Trophoblast cell (in vitro differentiated cells and primary cell): Measurements from ENCODE around the gene NTSR2.

Experiments
- DNase-seq, 2 donors: peaks; one replicate each; pipeline ENCODE4 v3.0.0-alpha.2; 2016
- H2AFZ ChIP-seq: 2 replicates; pipeline ENCODE4 v1.6.1; 2013; ENCODE audit warnings: low read length, moderate library complexity, mild to moderate bottlenecking; ENCODE audit not compliant: insufficient read depth, poor library complexity
- H2AK5ac ChIP-seq: 2 replicates; pipeline ENCODE4 v1.6.1; 2013; ENCODE audit warnings: mild to moderate bottlenecking, low read length
- H2BK120ac ChIP-seq: 2 replicates; pipeline ENCODE4 v1.6.1; 2013; ENCODE audit warnings: low read length, mild to moderate bottlenecking, moderate library complexity; ENCODE audit not compliant: insufficient read depth, poor library complexity
- H2BK12ac ChIP-seq: 2 replicates; pipeline ENCODE4 v1.6.1; 2013; ENCODE audit warnings: mild to moderate bottlenecking, low read length, moderate library complexity
- H2BK5ac ChIP-seq: 2 replicates; pipeline ENCODE4 v1.6.1; 2013; ENCODE audit warnings: low read length, low read depth, moderate library complexity, mild to moderate bottlenecking; ENCODE audit not compliant: poor library complexity
- H3K14ac ChIP-seq: 2 replicates; pipeline ENCODE4 v1.6.1; 2013; ENCODE audit warnings: mild to moderate bottlenecking, low read length
- H3K18ac ChIP-seq: 2 replicates; pipeline ENCODE4 v1.6.1; 2013; ENCODE audit warnings: mild to moderate bottlenecking, low read length
- H3K23ac ChIP-seq: 2 replicates; pipeline ENCODE4 v1.6.1; 2013; ENCODE audit warnings: low read length
- H3K27ac ChIP-seq: 2 replicates; pipeline ENCODE4 v1.5.1; 2013; ENCODE audit warnings: low read depth, mild to moderate bottlenecking, inconsistent platforms, low read length, moderate library complexity
- H3K27me3 ChIP-seq: 2 replicates; pipeline ENCODE4 v1.6.1; 2013; ENCODE audit warnings: inconsistent platforms, mild to moderate bottlenecking, low read length, moderate library complexity; ENCODE audit not compliant: insufficient read depth
- H3K36me3 ChIP-seq, 2 experiments: 1 replicate in 1 of 2; 2 replicates in 1 of 2; pipeline ENCODE4 v1.6.1; 2013; ENCODE audit warnings: low read length in 2 of 2, mild to moderate bottlenecking in 2 of 2, moderate library complexity in 1 of 2; ENCODE audit not compliant: insufficient read depth in 2 of 2, control insufficient read depth in 1 of 2
- H3K4ac ChIP-seq: 2 replicates; pipeline ENCODE4 v1.6.1; 2013; ENCODE audit warnings: low read depth, mild to moderate bottlenecking, low read length, moderate library complexity
- H3K4me1 ChIP-seq, 2 experiments: 1 replicate in 1 of 2; 2 replicates in 1 of 2; pipeline ENCODE4 v1.6.1; 2013; ENCODE audit warnings: low read length in 2 of 2, mild to moderate bottlenecking in 2 of 2, moderate library complexity in 1 of 2; ENCODE audit not compliant: insufficient read depth in 2 of 2, control insufficient read depth in 1 of 2
- H3K4me2 ChIP-seq: 2 replicates; pipeline ENCODE4 v1.6.1; 2013; ENCODE audit warnings: inconsistent platforms, mild to moderate bottlenecking, low read length, moderate library complexity
- H3K4me3 ChIP-seq: 2 replicates; pipeline ENCODE4 v1.5.1; 2013; ENCODE audit warnings: mild to moderate bottlenecking, low read depth, low read length, inconsistent platforms
- H3K79me1 ChIP-seq: one replicate; pipeline ENCODE4 v1.6.1; 2013; ENCODE audit warnings: low read length
- H3K79me2 ChIP-seq: 2 replicates; pipeline ENCODE4 v1.6.1; 2013; ENCODE audit warnings: low read length, mild to moderate bottlenecking; ENCODE audit not compliant: control insufficient read depth, insufficient read depth, poor library complexity
- H3K9ac ChIP-seq: 2 replicates; pipeline ENCODE4 v1.6.1; 2013; ENCODE audit warnings: mild to moderate bottlenecking, low read length
- H3K9me3 ChIP-seq: 2 replicates; pipeline ENCODE4 v1.6.1; 2013; ENCODE audit warnings: low read depth, mild to moderate bottlenecking, control low read depth, inconsistent platforms, low read length; ENCODE audit not compliant: insufficient read depth
- H4K12ac ChIP-seq: 2 replicates; pipeline ENCODE4 v1.6.1; 2013; ENCODE audit warnings: low read depth, mild to moderate bottlenecking, low read length, moderate library complexity
- H4K8ac ChIP-seq: 2 replicates; pipeline ENCODE4 v1.6.1; 2013; ENCODE audit warnings: low read depth, mild to moderate bottlenecking, low read length, moderate library complexity
- H4K91ac ChIP-seq: one replicate; pipeline ENCODE4 v1.6.1; 2013; ENCODE audit warnings: low read depth, mild to moderate bottlenecking, low read length, moderate library complexity
- WGBS: extraction: QIAGEN DNeasy Blood & Tissue Kit; methylation state at CpG from one replicate; pipeline ENCODE4 v1.1.7; 2013; ENCODE audit warnings: missing lambda C conversion rate; ENCODE audit not compliant: insufficient read length, insufficient coverage; ENCODE audit errors: extremely low coverage; 5-methylcytosine and 5-hydroxymethylcytosine counted together

The NTSR2 gene

DNA sequence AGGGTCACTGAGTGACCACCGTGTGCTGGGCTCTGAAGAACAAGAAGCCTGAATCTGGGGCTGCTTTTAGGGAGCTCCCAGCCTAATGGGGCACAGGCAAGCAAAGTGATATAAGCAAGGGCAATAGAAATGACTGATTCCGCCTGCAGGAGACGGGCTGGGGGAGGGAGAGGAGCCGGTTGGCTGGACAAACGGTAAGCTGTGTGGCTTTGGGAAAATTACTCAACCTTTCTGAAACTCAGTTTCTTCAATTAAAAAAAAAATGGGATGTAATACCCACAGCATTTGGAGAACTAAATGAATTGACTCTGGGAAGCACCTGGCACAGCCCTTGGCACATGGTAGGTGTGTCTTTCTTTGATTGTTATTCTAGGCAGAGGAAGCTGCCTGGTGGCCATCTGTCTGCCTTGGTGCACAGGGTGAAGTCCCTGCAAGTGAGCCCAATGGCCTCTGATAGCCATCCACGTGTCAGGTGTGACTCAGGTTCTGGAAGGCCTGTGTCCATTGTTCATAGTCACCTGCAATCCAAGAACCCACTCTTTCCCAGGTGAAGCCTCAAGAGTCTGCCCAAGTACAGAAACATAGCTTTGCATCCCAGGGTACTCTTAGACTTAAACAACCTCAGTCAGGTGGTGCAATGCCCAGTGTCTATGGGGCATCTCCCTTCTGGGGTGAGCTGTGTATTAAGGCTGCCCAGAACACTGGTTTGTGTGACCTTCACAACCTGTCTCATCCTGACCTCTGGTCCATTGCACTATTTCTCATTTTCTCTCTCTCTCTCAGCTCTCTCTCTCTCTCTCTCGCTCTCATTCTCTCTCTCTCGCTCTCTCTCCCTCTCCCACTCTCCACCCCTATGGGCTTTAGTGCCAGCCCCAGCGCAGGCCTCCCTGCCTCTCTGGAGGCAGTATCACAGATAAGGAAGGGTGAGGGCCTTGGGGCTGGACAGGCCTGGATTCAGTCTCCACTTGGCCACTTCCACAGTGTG lies 30.0 kb upstream of the NTSR2 start:
- Histone ChIP-seq H4K12ac (no peak overlapping the region), H3K4ac (no peak overlapping the region), H3K23ac (no peak overlapping the region), H3K79me1 (no peaks in the 10 kb centered on the region), H3K27ac (no peak overlapping the region), H2AK5ac (no peak overlapping the region), H3K36me3 (no peaks in the 10 kb centered on the region), H2BK12ac (no peak overlapping the region), H3K4me2 (no peak overlapping the region), H3K9me3 (no peaks in the 10 kb centered on the region), H3K18ac (no peak overlapping the region), H3K27me3 (no peaks in the 10 kb centered on the region), H3K14ac (no peak overlapping the region), H2AFZ (no peak overlapping the region), H2BK120ac (no peak overlapping the region), H4K91ac (no peak overlapping the region), H3K79me2 (no peaks in the 10 kb centered on the region), H3K4me1 (peaks cover 2 to 3% of the 10 kb centered on the region in 2 experiments), H3K9ac (no peak overlapping the region), H3K4me3 (no peak overlapping the region), H4K8ac (no peak overlapping the region), H2BK5ac (no peak overlapping the region)
- no peak for DNase-seq
- 100% methylated on average over 2 of the region's 9 CpGs for WGBS

- no peak overlapping the region for H2BK12ac ChIP-seq
- no peak overlapping the region for H4K91ac ChIP-seq
- no peak overlapping the region for H3K9ac ChIP-seq
- no peak overlapping the region for H4K8ac ChIP-seq
- WGBS = no CpG with 5 or more reads among the region's 24 CpGs
- H3K4me2 ChIP-seq = no peak overlapping the region
- H3K4me1 ChIP-seq = peaks cover 2 to 3% of the 10 kb centered on the region in 2 experiments
- no peak overlapping the region for H2BK120ac ChIP-seq
- H3K23ac ChIP-seq = no peak overlapping the region
- H3K27me3 ChIP-seq = no peaks in the 10 kb centered on the region
- peak in 1 of 2 donors; percentile 25 for DNase-seq
- H2BK5ac ChIP-seq = no peak overlapping the region
- H4K12ac ChIP-seq = no peak overlapping the region
- H3K18ac ChIP-seq = no peak overlapping the region
- H3K79me1 ChIP-seq = no peaks in the 10 kb centered on the region
- no peaks in the 10 kb centered on the region for H3K36me3 ChIP-seq
- no peak overlapping the region for H3K4ac ChIP-seq
- H3K27ac ChIP-seq = no peak overlapping the region
- no peak overlapping the region for H3K14ac ChIP-seq
- no peak overlapping the region for H2AFZ ChIP-seq
- no peak overlapping the region for H2AK5ac ChIP-seq
- H3K4me3 ChIP-seq = no peak overlapping the region
- H3K79me2 ChIP-seq = no peaks in the 10 kb centered on the region
- H3K9me3 ChIP-seq = no peaks in the 10 kb centered on the region
Measured at GRCh38 chr2:11698009-11698922, 28.3 kb upstream of the NTSR2 start.

DNA sequence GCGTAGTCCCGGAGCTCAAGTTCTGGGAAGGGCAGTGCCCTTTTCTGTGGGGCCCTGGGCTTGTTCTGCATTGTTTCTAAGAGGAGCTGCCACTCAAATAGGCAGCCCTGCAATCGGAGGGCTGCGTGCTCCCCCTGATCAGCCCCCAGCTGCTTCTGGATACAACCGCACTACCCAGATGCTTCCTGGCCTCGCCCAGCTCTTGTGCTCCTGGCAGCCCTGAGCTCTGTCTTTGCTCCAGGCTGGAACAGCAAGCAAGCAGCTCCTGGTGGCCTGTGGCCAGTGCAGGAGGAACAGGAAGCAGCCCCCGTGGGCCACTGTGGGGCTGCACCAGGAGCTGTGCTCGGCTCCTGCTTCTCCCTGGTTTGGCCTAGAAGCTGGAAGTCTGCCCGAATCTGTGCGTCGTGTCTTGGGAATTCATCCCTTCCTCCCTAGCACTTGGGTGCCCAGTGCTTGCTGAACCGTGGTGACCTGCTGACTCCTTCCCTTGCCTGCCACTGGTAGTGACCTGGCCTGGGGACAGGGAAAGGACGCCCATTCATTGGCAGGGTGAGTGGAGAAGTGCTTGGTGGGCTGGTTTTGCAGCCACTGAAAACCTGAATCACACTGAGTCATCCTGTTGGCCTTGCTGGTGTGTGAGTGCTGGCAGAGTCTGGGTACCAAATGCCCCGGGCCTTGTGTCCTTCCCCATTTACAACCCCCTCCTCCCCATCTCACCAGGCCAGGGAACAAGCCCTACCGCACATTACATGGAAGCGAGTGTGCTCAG lies 27.3 kb upstream of the NTSR2 start:
- Histone ChIP-seq H3K79me2 (no peaks in the 10 kb centered on the region), H3K14ac (no peak overlapping the region), H4K8ac (no peak overlapping the region), H3K4ac (no peak overlapping the region), H2BK120ac (no peak overlapping the region), H2BK5ac (no peak overlapping the region), H3K36me3 (no peaks in the 10 kb centered on the region), H2BK12ac (no peak overlapping the region), H3K79me1 (no peaks in the 10 kb centered on the region), H3K27ac (no peak overlapping the region), H3K18ac (no peak overlapping the region), H3K27me3 (no peaks in the 10 kb centered on the region), H3K4me3 (no peak overlapping the region), H3K4me2 (no peak overlapping the region), H3K23ac (no peak overlapping the region), H4K12ac (no peak overlapping the region), H2AFZ (no peak overlapping the region), H3K9me3 (no peaks in the 10 kb centered on the region), H2AK5ac (no peak overlapping the region), H4K91ac (no peak overlapping the region), H3K9ac (no peak overlapping the region), H3K4me1 (peaks cover 2 to 3% of the 10 kb centered on the region in 2 experiments)
- peak in 1 of 2 donors; percentile 14 for DNase-seq
- WGBS = no CpG with 5 or more reads among the region's 16 CpGs

- Histone ChIP-seq H3K4me1 (peaks cover 2 to 3% of the 10 kb centered on the region in 2 experiments), H3K4me2 (no peak overlapping the region), H4K12ac (no peak overlapping the region), H3K9me3 (no peaks in the 10 kb centered on the region), H2BK5ac (no peak overlapping the region), H3K36me3 (no peaks in the 10 kb centered on the region), H2AFZ (no peak overlapping the region), H3K79me2 (no peaks in the 10 kb centered on the region), H2BK120ac (no peak overlapping the region), H2AK5ac (no peak overlapping the region), H3K23ac (no peak overlapping the region), H3K79me1 (no peaks in the 10 kb centered on the region), H3K4me3 (no peak overlapping the region), H4K91ac (no peak overlapping the region), H3K4ac (no peak overlapping the region), H3K18ac (no peak overlapping the region), H3K27ac (no peak overlapping the region), H3K9ac (no peak overlapping the region), H4K8ac (no peak overlapping the region), H3K14ac (no peak overlapping the region), H3K27me3 (no peaks in the 10 kb centered on the region), H2BK12ac (no peak overlapping the region)
- no CpG with 5 or more reads among the region's 9 CpGs for WGBS
- DNase-seq = no peak
Measured at GRCh38 chr2:11696736-11697102, 26.7 kb upstream of the NTSR2 start.
